Measurements from ENCODE around the gene OGDH.
"Not testable (repeated sequence)": the region's sequence is repeated elsewhere in the genome, so short reads cannot be mapped to it uniquely, and the experiment has no call there.

The OGDH gene

GRCh38 chr7:44561481-44561880 is 44.9 kb upstream of the OGDH start:
- TF ChIP-seq, protein P1, sequence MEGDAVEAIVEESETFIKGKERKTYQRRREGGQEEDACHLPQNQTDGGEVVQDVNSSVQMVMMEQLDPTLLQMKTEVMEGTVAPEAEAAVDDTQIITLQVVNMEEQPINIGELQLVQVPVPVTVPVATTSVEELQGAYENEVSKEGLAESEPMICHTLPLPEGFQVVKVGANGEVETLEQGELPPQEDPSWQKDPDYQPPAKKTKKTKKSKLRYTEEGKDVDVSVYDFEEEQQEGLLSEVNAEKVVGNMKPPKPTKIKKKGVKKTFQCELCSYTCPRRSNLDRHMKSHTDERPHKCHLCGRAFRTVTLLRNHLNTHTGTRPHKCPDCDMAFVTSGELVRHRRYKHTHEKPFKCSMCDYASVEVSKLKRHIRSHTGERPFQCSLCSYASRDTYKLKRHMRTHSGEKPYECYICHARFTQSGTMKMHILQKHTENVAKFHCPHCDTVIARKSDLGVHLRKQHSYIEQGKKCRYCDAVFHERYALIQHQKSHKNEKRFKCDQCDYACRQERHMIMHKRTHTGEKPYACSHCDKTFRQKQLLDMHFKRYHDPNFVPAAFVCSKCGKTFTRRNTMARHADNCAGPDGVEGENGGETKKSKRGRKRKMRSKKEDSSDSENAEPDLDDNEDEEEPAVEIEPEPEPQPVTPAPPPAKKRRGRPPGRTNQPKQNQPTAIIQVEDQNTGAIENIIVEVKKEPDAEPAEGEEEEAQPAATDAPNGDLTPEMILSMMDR (IDR thresholded peaks at IDR 0.05; ENCODE audit: low read depth, low read length, poor library complexity, severe bottlenecking), result no peak
- no peak for TF ChIP-seq EZH2phosphoT487 (IDR thresholded peaks at IDR 0.05; ENCODE audit: borderline replicate concordance, low read length)
- Histone ChIP-seq H3K4me1 (ENCODE audit: control insufficient read depth, low read length) (no peaks in the 10 kb centered on the region), H3K4me2 (ENCODE audit: low read length) (no peak overlapping the region), H3F3A (ENCODE audit: control insufficient read depth, insufficient read depth) (peaks cover 6% of the 10 kb centered on the region), H3K9me3 (ENCODE audit: control insufficient read depth, insufficient read depth, low read length) (no peaks in the 10 kb centered on the region), H3K27me3 (ENCODE audit: control insufficient read depth, low read length) (0 out of 2 replicates have a peak, but pooled peaks cover 6% of the 10 kb centered on the region), H3K79me2 (ENCODE audit: control insufficient read depth, low read length) (peaks cover 10% of the 10 kb centered on the region), H3K27ac (ENCODE audit: low read depth, low read length) (no peak overlapping the region), H3K4me3 (ENCODE audit: low read length) (no peak overlapping the region), H4K20me1 (ENCODE audit: control insufficient read depth, insufficient read depth, low read depth, low read length) (peaks cover 14% of the 10 kb centered on the region), H3K9me2 (replicated peaks; ENCODE audit: control insufficient read depth, low read length) (no peaks in the 10 kb centered on the region), H3K36me3 (ENCODE audit: control insufficient read depth, low read length) (peaks cover 24% of the 10 kb centered on the region)

DNA sequence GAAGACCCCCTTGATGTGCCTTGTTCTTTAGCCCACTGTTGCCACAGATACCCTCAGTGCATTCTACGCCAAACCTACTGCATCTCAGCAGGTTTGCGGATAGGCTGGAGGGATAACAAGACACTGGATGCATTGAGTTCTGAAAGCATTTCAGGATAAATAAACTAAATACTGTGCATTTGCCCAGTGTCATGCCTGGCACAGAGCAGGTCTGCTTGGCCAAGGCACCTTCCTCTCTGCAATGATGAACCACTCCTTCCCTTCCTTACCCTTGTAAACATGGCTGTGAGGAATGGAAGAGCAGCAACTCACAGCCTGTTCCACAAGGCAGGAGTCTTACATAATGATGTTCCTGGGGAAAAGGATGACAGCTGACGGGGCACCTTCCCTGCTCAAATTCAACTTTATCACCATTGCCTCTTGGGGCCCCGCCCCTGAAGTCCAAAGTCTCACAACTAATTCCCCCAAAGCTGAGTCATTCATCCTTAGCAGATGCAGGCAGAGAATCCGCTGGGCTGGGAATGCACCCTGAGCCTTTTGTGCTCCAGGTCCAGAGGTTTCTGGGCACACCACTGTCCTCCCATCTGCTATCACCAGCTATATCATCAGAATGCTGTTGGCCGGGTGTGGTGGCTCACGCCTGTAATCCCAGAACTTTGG is 44.3 kb upstream of the OGDH start:
- Histone ChIP-seq H3K36me3 (ENCODE audit: control insufficient read depth, low read length) (peaks cover 30% of the 10 kb centered on the region), H4K20me1 (ENCODE audit: control insufficient read depth, insufficient read depth, low read depth, low read length) (peaks cover 14% of the 10 kb centered on the region), H3F3A (ENCODE audit: control insufficient read depth, insufficient read depth) (peaks cover 10% of the 10 kb centered on the region), H3K4me2 (ENCODE audit: low read length) (no peak overlapping the region), H3K9me3 (ENCODE audit: control insufficient read depth, insufficient read depth, low read length) (no peaks in the 10 kb centered on the region), H3K4me3 (ENCODE audit: low read length) (no peak overlapping the region), H3K27me3 (ENCODE audit: control insufficient read depth, low read length) (0 out of 2 replicates have a peak, but pooled peaks cover 3% of the 10 kb centered on the region), H3K9me2 (replicated peaks; ENCODE audit: control insufficient read depth, low read length) (no peaks in the 10 kb centered on the region), H3K79me2 (ENCODE audit: control insufficient read depth, low read length) (peaks cover 10% of the 10 kb centered on the region), H3K27ac (ENCODE audit: low read depth, low read length) (no peak overlapping the region), H3K4me1 (ENCODE audit: control insufficient read depth, low read length) (no peaks in the 10 kb centered on the region)
- no peak for TF ChIP-seq EZH2phosphoT487 (IDR thresholded peaks at IDR 0.05; ENCODE audit: borderline replicate concordance, low read length)
- TF ChIP-seq, protein P1 (IDR thresholded peaks at IDR 0.05; ENCODE audit: low read depth, low read length, poor library complexity, severe bottlenecking), result no peak

GRCh38 chr7:44562622-44562962 is 43.8 kb upstream of the OGDH start:
- not testable (repeated sequence) for H3K4me2 ChIP-seq (ENCODE audit: low read length)

GRCh38 chr7:44563171-44563679 is 43.2 kb upstream of the OGDH start:
- H3K9me2 ChIP-seq (replicated peaks; ENCODE audit: control insufficient read depth, low read length), result no peaks in the 10 kb centered on the region
- no peak for TF ChIP-seq EZH2phosphoT487 (IDR thresholded peaks at IDR 0.05; ENCODE audit: borderline replicate concordance, low read length)
- TF ChIP-seq, protein P1 (IDR thresholded peaks at IDR 0.05; ENCODE audit: low read depth, low read length, poor library complexity, severe bottlenecking), result no peak
- H3K4me3 ChIP-seq (ENCODE audit: low read length), result no peak overlapping the region
- H3K4me2 ChIP-seq (ENCODE audit: low read length), result no peak overlapping the region
- H3K36me3 ChIP-seq (ENCODE audit: control insufficient read depth, low read length), result peaks cover 41% of the 10 kb centered on the region
- no peaks in the 10 kb centered on the region for H3K4me1 ChIP-seq (ENCODE audit: control insufficient read depth, low read length)
- no peak overlapping the region for H3K27ac ChIP-seq (ENCODE audit: low read depth, low read length)
- peaks cover 10% of the 10 kb centered on the region for H3K79me2 ChIP-seq (ENCODE audit: control insufficient read depth, low read length)
- H3F3A ChIP-seq (ENCODE audit: control insufficient read depth, insufficient read depth), result peaks cover 12% of the 10 kb centered on the region
- H3K27me3 ChIP-seq (ENCODE audit: control insufficient read depth, low read length), result no peaks in the 10 kb centered on the region
- peaks cover 14% of the 10 kb centered on the region for H4K20me1 ChIP-seq (ENCODE audit: control insufficient read depth, insufficient read depth, low read depth, low read length)
- H3K9me3 ChIP-seq (ENCODE audit: control insufficient read depth, insufficient read depth, low read length), result no peaks in the 10 kb centered on the region

More at GRCh38 chr7:44562622-44562962, 43.8 kb upstream of the OGDH start:
- H3K9me2 ChIP-seq (replicated peaks; ENCODE audit: control insufficient read depth, low read length); H3K9me3 ChIP-seq (ENCODE audit: control insufficient read depth, insufficient read depth, low read length); H3K27ac ChIP-seq (ENCODE audit: low read depth, low read length); H3K79me2 ChIP-seq (ENCODE audit: control insufficient read depth, low read length); H3K4me1 ChIP-seq (ENCODE audit: control insufficient read depth, low read length); H3K4me3 ChIP-seq (ENCODE audit: low read length); H3K27me3 ChIP-seq (ENCODE audit: control insufficient read depth, low read length): not testable (repeated sequence)
- Histone ChIP-seq H3K36me3 (ENCODE audit: control insufficient read depth, low read length) (peaks cover 35% of the 10 kb centered on the region), H3F3A (ENCODE audit: control insufficient read depth, insufficient read depth) (peaks cover 12% of the 10 kb centered on the region), H4K20me1 (ENCODE audit: control insufficient read depth, insufficient read depth, low read depth, low read length) (peaks cover 14% of the 10 kb centered on the region)

All from DOHH2 (cell line).